Transverse colon (tissue), 1 donor: ENCODE data around the gene CAPN5.

Experiments
- EP300 ChIP-seq: sonication (generic); formaldehyde crosslinking; IDR thresholded peaks from one replicate; pipeline ENCODE4 v1.6.1; 2017; ENCODE audit warnings: antibody characterized with exemption, low read depth
- POLR2A ChIP-seq: fragments of 450-650 bp; IDR thresholded peaks from one replicate; pipeline ENCODE4 v1.6.1; 2016; ENCODE audit warnings: antibody characterized with exemption, mild to moderate bottlenecking, moderate library complexity

DNA sequence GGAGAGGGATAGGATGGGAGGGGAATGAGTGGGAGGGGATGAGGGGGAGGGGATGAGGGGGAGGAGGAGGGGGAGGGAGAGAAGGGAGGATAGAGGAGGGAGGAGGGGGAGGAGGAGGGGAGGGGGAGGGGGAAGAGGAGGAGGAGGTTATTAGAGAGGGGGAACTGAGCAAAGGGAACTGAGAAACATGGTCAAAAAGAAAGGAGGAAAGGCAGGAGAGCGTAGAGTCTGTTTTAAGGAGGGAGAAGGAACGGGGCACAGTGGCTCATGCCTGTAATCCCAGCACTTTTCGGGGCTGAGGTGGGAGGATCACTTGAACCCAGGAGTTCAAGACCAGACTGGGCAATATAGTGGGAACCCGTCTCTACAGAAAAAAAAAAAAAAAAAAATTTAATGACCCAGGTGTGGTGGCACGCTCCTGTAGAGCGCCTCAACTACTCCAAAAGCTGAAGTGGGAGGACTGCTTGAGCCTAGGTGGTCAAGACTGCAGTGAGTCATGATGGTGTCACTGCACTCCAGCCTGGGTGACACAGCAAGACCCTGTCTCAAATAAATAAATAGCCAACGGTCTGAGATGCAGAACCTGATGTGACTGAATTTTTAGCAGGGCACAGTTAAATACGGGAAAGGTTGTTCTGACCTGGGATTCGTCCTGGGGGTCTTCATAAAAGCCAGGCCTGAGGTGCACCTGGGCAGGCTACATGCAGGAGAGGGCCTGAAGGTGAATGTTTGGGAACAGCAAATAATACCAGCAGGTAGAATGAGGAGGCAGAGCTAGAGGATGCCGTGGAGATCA is 28.5 kb upstream of the CAPN5 start:
- TF ChIP-seq EP300: no peak
- no peak for TF ChIP-seq POLR2A
